Common myeloid progenitor, CD34-positive (primary cell): Measurements from ENCODE around the gene AWAT2.

ENCODE experiments used
- CTCF ChIA-PET: fragments of 350-600 bp; sonication (Branson Sonifier 250); formaldehyde crosslinking; loops from one replicate; lab custom pipeline; 2021; ENCODE audit warnings: antibody characterized with exemption; lab: Charles Lee
- POLR2A ChIA-PET: fragments of 350-600 bp; sonication (Branson Sonifier 250); formaldehyde crosslinking; loops from one replicate; lab custom pipeline; 2021; ENCODE audit warnings: antibody characterized with exemption; lab: Charles Lee
- DNase-seq, 3 donors: peaks; one replicate each; pipeline versions ENCODE4 v3.0.0 to v3.0.0-alpha.2; 2013
- H3K27ac ChIP-seq, 2 experiments: 1 replicate in 1 of 2; 2 replicates in 1 of 2; pipeline ENCODE4 v1.7.0; 2013; ENCODE audit warnings: inconsistent platforms in 2 of 2, low read length in 2 of 2, mild to moderate bottlenecking in 2 of 2, low read depth in 1 of 2, moderate library complexity in 1 of 2; ENCODE audit not compliant: severe bottlenecking in 2 of 2, insufficient read depth in 1 of 2, poor library complexity in 1 of 2
- H3K27me3 ChIP-seq, 5 experiments: replicated peaks in 2 of 5; 1 replicate in 3 of 5; 2 replicates in 2 of 5; pipeline versions ENCODE4 v1.6.1 to v1.7.0; 2013; ENCODE audit warnings: low read length in 4 of 5, mild to moderate bottlenecking in 2 of 5, moderate library complexity in 2 of 5, inconsistent platforms in 1 of 5; ENCODE audit not compliant: insufficient read depth in 5 of 5, control insufficient read depth in 4 of 5
- H3K36me3 ChIP-seq, 4 experiments: 1 replicate in 2 of 4; 2 replicates in 2 of 4; pipeline versions ENCODE4 v1.6.1 to v1.7.0; 2013; ENCODE audit warnings: low read length in 3 of 4, control low read depth in 1 of 4, mild to moderate bottlenecking in 1 of 4; ENCODE audit not compliant: control insufficient read depth in 4 of 4, insufficient read depth in 4 of 4
- H3K4me1 ChIP-seq, 4 experiments: 1 replicate in 3 of 4; 2 replicates in 1 of 4; pipeline versions ENCODE4 v1.6.1 to v1.7.1; 2013; ENCODE audit warnings: low read length in 3 of 4, mild to moderate bottlenecking in 3 of 4, control low read depth in 1 of 4, inconsistent platforms in 1 of 4, moderate library complexity in 1 of 4; ENCODE audit not compliant: control insufficient read depth in 4 of 4, insufficient read depth in 4 of 4; ENCODE audit errors: control extremely low read depth in 1 of 4
- H3K4me3 ChIP-seq, 7 experiments: 1 replicate in 4 of 7; 2 replicates in 3 of 7; pipeline versions ENCODE4 v1.5.1 to v1.7.0; 2013; ENCODE audit warnings: mild to moderate bottlenecking in 7 of 7, low read length in 6 of 7, moderate library complexity in 6 of 7, inconsistent platforms in 2 of 7, low read depth in 2 of 7, control low read depth in 1 of 7; ENCODE audit not compliant: insufficient read depth in 4 of 7, control insufficient read depth in 1 of 7; ENCODE audit errors: extremely low read depth in 1 of 7
- H3K9me3 ChIP-seq, 5 experiments: 1 replicate in 4 of 5; 2 replicates in 1 of 5; pipeline versions ENCODE4 v1.6.1 to v1.7.1; 2013; ENCODE audit warnings: low read length in 4 of 5, mild to moderate bottlenecking in 2 of 5, inconsistent platforms in 1 of 5, low read depth in 1 of 5, moderate library complexity in 1 of 5; ENCODE audit not compliant: control insufficient read depth in 4 of 5, insufficient read depth in 2 of 5; ENCODE audit errors: control extremely low read depth in 1 of 5
- WGBS: methylation state at CpG from one replicate; pipeline ENCODE4 v1.1.5; 2013; ENCODE audit not compliant: insufficient coverage; 5-methylcytosine and 5-hydroxymethylcytosine counted together

Gene AWAT2

DNA sequence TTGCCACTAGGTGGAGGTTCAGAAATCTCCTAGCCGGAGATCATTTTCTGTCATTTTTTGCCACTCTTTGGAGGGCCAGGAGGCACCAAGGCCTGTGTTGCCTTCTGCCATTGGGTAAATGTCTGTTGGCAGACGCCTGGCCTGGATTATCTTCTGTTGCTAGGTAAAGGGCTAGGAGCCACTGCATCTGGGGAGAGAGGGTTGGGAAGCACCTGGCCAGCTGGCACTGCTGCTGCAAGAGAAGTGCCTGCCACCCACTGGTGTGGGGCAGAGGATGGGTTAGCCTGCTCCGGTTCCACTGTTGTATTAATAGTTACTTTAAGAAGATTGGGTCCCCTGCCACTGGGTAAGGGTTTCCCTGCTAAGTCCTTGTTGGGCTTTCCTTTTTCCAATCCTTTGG is 58.1 kb downstream of the AWAT2 start:
- Histone ChIP-seq H3K9me3 (no peaks in the 10 kb centered on the region), H3K4me1 (no peaks in the 10 kb centered on the region), H3K4me3 (no peak overlapping the region), H3K27me3 (peaks cover 0 to 6% (median 0%) of the 10 kb centered on the region in 5 experiments), H3K36me3 (no peaks in the 10 kb centered on the region), H3K27ac (no peak overlapping the region)
- ChIA-PET CTCF (no interaction called here), POLR2A (no interaction called here)
- 96% methylated on average over 3 of the region's 3 CpGs for WGBS
- DNase-seq: no peak
